ENCODE measurements around the gene CACNA1C.

- TF ChIP-seq POLR2AphosphoS5 (IDR thresholded peaks at IDR 0.05) (no peak), POLR2A (IDR thresholded peaks at IDR 0.05) (no peak)
- TF ChIP-seq, protein P1, sequence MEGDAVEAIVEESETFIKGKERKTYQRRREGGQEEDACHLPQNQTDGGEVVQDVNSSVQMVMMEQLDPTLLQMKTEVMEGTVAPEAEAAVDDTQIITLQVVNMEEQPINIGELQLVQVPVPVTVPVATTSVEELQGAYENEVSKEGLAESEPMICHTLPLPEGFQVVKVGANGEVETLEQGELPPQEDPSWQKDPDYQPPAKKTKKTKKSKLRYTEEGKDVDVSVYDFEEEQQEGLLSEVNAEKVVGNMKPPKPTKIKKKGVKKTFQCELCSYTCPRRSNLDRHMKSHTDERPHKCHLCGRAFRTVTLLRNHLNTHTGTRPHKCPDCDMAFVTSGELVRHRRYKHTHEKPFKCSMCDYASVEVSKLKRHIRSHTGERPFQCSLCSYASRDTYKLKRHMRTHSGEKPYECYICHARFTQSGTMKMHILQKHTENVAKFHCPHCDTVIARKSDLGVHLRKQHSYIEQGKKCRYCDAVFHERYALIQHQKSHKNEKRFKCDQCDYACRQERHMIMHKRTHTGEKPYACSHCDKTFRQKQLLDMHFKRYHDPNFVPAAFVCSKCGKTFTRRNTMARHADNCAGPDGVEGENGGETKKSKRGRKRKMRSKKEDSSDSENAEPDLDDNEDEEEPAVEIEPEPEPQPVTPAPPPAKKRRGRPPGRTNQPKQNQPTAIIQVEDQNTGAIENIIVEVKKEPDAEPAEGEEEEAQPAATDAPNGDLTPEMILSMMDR (IDR thresholded peaks at IDR 0.05): no peak
Measured at GRCh38 chr12:2485681-2486080, 432.9 kb downstream of the CACNA1C start.

Measured in suprapubic skin (tissue), 4 donors.